GM12892 (cell line): ENCODE measurements around the gene NELFE.
A peak's percentile ranks its signal among the peaks of the same experiment; 100 is the strongest.

Source experiments
- DNase-seq: peaks from one replicate; pipeline ENCODE4 v3.0.0; 2011; ENCODE audit not compliant: insufficient read length
- FAIRE-seq: peaks from 2 replicates; lab custom pipeline; 2011; peaks lifted over from hg19 to GRCh38; lab: Jason Lieb, UNC
- POLR2A ChIP-seq: IDR thresholded peaks from 2 replicates; pipeline ENCODE4 v1.6.1; 2011; ENCODE audit warnings: low read depth, low read length, control low read depth
- POLR2AphosphoS5 ChIP-seq: IDR thresholded peaks from 2 replicates; pipeline ENCODE4 v1.6.1; 2011; ENCODE audit warnings: low read depth, low read length, control low read depth
- TAF1 ChIP-seq: IDR thresholded peaks from 2 replicates; pipeline ENCODE4 v1.6.1; 2011; ENCODE audit warnings: low read depth, mild to moderate bottlenecking, control low read depth, low read length, borderline replicate concordance

The NELFE gene

DNA sequence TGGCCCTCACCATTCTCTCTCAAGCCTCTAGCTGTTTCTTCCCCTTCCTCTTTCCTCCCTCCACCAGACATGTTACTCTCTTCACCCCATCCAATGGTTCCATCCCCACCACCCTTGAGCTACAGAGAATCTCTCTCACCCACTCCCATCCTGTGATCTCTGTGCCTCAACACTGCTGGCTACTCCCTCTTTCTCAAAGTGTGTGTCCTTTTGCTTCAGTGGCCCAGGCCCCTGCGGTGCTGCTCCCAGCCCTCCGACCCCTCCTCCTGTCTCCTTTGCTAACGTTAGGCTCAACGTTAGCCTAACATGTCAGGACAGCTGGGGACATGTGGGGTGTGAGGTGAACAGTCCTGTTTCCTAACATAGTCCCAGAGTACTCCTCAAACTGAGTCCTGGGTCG is 5.9 kb downstream of the NELFE start:
- no peak for FAIRE-seq
- no peak for TF ChIP-seq TAF1
- no peak for TF ChIP-seq POLR2AphosphoS5
- no peak for TF ChIP-seq POLR2A
- DNase-seq: no peak

DNA sequence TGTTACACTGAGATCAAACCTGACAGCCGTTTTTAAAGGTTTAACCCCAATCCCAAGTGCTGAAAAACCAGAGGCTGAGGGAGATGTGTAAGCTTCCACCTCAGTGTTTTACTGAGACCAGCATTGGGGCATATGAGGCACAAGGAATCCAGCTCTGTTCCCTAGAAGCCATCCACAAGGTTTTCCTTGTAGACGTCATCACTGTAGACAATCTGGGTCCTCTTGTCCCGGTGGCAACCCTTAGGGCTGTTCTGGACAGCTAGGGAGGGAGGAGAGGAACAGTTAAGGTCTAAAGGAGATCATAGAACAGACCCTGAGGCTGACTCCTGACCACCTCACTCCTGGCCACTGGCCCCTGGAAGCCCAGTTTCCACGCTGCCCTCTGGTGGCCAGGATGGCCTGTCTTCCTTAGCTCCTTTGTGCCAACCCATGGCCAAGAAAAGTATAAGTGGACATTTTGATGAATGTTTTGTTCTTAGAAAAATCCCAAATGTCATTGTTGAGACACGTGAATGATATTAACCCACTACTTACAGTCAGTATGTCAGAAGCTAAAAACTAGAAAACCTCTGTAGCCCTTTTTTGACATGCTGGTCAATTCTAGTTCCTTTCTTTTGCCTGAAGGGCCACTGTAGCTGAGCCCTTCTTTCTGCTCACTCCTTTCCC is 6.5 kb downstream of the NELFE start:
- DNase-seq (no peak), FAIRE-seq (no peak)
- no peak for TF ChIP-seq POLR2AphosphoS5
- TF ChIP-seq TAF1: no peak
- no peak for TF ChIP-seq POLR2A

- DNase-seq (no peak), FAIRE-seq (no peak)
- no peak for TF ChIP-seq TAF1
- no peak for TF ChIP-seq POLR2A
- no peak for TF ChIP-seq POLR2AphosphoS5
Observed at GRCh38 chr6:31949926-31950548, 8.7 kb downstream of the NELFE start.

DNA sequence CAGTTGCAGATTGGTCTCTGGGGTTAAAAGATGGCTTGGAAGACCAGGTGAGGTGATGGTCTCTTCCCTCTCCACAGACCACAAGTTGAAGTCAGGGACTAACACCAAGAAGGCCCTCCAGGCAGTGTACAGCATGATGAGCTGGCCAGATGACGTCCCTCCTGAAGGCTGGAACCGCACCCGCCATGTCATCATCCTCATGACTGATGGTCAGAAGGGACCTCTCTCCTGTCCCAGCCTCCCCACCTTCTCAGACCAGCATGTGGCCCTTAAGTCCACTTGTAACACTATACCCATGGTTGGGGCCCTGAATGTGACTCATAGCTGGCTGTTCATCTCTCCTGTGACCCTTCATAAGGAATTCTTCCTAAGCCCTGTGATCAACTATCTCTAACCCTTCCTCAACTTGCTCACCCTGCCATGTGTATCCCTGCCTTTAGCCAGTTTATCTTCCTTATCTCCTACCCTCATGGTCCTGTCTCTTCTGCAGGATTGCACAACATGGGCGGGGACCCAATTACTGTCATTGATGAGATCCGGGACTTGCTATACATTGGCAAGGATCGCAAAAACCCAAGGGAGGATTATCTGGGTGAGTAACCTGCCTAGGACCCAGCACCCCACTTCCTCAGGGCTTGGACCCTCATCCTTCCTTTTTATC is 9.9 kb downstream of the NELFE start:
- FAIRE-seq: no peak
- DNase-seq: no peak
- no peak for TF ChIP-seq TAF1
- 0 out of 2 replicates have a peak, but pooled peaks have one; percentile 32 for TF ChIP-seq POLR2A

DNA sequence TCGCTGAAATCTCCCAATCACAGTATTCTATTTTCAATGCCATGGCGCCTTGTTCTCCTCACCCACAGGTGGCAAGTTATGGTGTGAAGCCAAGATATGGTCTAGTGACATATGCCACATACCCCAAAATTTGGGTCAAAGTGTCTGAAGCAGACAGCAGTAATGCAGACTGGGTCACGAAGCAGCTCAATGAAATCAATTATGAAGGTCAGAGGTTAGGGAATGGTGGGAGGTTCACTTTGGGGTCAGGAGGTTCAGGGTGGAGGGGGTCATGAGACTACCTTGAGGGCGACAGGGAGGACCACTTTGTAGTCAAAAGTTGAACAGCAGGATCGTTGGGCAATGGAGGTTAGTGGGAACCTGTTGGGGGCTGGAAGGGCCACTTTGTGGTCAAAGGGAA is 10.5 kb downstream of the NELFE start:
- FAIRE-seq: no peak
- TF ChIP-seq POLR2AphosphoS5: no peak
- TF ChIP-seq POLR2A: no peak
- no peak for TF ChIP-seq TAF1

GRCh38 chr6:31947864-31948263 is 10.9 kb downstream of the NELFE start:
- no peak for FAIRE-seq
- no peak for DNase-seq
- TF ChIP-seq TAF1: no peak
- TF ChIP-seq POLR2A: no peak
- no peak for TF ChIP-seq POLR2AphosphoS5

More for the DNA sequence above, 10.5 kb downstream of the NELFE start:
- no peak for DNase-seq

GRCh38 chr6:31947070-31947675 is 11.6 kb downstream of the NELFE start:
- DNase-seq (no peak), FAIRE-seq (no peak)
- TF ChIP-seq POLR2A (no peak), TAF1 (no peak), POLR2AphosphoS5 (no peak)

DNA sequence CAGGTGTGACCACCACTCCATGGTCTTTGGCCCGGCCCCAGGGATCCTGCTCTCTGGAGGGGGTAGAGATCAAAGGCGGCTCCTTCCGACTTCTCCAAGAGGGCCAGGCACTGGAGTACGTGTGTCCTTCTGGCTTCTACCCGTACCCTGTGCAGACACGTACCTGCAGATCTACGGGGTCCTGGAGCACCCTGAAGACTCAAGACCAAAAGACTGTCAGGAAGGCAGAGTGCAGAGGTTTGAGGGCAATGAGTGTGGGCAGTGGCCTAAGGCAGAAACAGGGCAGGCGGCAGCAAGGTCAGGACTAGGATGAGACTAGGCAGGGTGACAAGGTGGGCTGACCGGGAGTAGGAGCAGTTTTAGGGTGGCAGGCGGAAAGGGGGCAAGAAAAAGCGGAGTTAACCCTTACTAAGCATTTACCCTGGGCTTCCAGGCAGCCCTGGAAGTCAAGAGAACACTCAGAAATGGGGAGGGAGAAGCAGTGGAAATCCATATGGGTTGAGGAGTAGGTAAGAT is 12.3 kb downstream of the NELFE start:
- no peak for FAIRE-seq
- no peak for TF ChIP-seq TAF1
- TF ChIP-seq POLR2AphosphoS5: no peak
- no peak for TF ChIP-seq POLR2A

GRCh38 chr6:31945507-31946369 is 13.0 kb downstream of the NELFE start, which contains the start of gene CFB:
Gene CFB (plus strand): TSS chr6:31946095. CDS start chr6:31946222, 127 bp downstream.
- FAIRE-seq (no peak), DNase-seq (no peak)
- TF ChIP-seq TAF1: no peak
- no peak for TF ChIP-seq POLR2AphosphoS5
- TF ChIP-seq POLR2A: no peak

More for the DNA sequence above, 12.3 kb downstream of the NELFE start:
- DNase-seq: no peak

DNA sequence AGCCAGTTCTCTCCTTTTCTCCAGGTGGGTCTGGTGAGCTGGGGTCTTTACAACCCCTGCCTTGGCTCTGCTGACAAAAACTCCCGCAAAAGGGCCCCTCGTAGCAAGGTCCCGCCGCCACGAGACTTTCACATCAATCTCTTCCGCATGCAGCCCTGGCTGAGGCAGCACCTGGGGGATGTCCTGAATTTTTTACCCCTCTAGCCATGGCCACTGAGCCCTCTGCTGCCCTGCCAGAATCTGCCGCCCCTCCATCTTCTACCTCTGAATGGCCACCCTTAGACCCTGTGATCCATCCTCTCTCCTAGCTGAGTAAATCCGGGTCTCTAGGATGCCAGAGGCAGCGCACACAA is 13.6 kb downstream of the NELFE start:
- TF ChIP-seq POLR2AphosphoS5 (no peak), TAF1 (no peak), POLR2A (no peak)
- DNase-seq (no peak), FAIRE-seq (no peak)

- TF ChIP-seq POLR2A: no peak
- no peak for TF ChIP-seq POLR2AphosphoS5
- TF ChIP-seq TAF1: no peak
- FAIRE-seq (no peak), DNase-seq (no peak)
Observed at GRCh38 chr6:31943742-31944141, 15.0 kb downstream of the NELFE start.
